NCI-H82 treated with DMSO at 0.1 percent for 48 hours (cell line): ENCODE measurements around the gene RNF175.

Source experiments
- DNase-seq: peaks from one replicate; lab custom pipeline; 2025; ENCODE audit not compliant: unreplicated experiment; lab: John Stamatoyannopoulos, UW

Gene RNF175

DNA sequence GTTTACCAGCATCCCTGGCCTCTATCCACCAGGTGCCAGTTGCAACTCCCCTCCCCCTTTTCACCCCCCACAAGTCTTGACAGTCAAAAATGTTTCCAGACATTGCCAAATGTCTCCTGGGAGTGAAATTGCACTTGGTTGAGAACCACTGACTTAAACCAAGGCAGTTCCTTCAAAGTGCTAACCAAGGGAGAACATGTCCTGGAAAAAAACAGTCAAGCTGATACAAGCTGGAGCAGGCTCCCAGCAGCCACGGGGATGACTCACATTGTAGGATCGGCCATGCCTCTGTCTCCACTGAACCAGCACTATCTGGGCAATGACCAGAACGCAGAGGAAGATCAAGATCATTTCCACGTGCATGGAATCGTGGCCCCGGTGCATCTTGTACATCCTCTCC lies 11.4 kb downstream of the RNF175 start:
- no peak for DNase-seq

DNA sequence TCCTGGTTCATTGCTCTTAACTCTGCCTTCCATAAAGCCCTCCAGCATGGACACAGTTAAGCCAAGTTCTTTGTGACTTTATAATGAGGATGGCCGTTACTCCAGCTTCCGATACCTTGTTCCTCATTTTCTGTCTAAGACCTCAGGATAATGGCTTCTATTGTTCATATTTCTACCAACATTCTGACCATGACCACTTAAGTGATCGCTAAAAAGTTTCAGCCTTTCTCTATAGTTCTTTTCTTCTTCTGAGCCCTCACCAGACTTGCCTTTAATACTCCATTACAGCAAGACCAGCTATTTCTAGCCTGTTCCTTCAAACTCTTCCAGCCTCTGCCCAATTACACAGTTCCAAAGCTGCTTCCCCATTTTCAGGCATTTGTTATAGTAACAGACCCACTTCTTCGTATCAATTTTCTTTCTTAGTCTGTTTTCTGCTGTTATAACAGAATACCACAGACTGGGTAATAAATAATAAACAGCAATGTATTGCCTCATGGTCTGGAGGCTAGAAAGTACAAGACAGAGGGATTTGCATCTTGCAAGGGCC lies 12.3 kb downstream of the RNF175 start:
- DNase-seq: no peak

DNA sequence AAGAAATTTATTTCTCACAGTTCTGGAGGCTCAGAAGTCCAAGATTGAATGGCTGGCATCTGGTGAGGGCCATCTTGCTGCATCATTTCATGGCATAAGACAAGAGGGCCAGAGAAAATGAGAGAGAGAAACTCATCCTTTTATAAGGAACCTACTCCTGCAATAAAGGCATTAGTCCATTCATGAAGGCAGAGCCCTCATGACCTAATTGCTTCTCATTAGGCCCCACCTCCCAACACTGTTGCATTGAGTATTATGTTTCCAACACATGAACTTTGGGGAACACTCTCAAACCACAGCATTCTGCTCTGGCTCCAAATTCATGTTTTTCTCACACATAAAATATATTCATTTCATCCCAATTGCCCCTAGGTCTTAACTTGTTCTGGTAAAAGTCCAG lies 14.2 kb downstream of the RNF175 start:
- DNase-seq: no peak

DNA sequence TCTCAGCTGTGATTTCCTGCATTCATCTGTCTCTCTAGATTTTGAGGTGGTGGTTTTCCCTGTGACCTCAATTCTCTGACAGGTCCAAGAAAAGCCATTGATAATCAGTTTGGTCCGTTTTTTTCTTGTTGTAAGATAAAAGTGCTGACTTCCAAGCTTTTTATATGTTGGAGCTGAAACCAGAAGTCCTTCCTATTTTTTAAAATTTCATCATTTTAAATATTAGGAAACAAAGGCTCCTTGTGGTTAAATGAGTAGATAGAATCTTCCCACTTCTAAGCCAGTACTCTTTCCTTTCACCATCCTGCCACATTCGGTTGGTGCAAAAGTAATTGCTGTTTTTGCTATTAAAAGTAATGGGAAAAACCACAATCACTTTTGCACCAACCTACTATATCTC lies 18.3 kb downstream of the RNF175 start:
- no peak for DNase-seq

DNA sequence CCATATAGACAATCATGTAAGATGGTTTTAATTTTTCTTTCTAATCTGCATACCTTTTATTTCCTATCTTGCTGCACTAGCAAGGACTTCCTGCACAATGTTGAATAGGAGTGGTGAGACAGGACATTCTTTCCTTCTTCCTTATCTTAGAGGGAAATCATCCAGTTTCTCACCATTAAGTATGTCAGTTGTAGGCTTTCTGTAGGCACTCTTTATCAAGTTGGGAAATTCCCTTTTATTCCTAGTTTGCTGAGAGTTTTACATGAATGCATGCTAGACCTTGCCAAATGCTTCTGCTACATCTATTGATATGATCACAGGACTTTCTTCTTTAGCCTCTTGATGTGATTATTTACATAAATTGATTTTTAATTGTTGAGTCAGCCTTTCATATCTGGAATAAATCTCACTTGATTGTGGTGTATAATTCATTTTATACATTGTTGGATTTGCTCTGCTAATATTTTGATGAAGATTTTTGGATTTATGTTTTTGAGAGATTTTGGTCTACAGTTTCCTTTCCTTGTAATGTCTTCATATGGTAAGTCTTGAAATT lies 23.8 kb downstream of the RNF175 start:
- no peak for DNase-seq

DNA sequence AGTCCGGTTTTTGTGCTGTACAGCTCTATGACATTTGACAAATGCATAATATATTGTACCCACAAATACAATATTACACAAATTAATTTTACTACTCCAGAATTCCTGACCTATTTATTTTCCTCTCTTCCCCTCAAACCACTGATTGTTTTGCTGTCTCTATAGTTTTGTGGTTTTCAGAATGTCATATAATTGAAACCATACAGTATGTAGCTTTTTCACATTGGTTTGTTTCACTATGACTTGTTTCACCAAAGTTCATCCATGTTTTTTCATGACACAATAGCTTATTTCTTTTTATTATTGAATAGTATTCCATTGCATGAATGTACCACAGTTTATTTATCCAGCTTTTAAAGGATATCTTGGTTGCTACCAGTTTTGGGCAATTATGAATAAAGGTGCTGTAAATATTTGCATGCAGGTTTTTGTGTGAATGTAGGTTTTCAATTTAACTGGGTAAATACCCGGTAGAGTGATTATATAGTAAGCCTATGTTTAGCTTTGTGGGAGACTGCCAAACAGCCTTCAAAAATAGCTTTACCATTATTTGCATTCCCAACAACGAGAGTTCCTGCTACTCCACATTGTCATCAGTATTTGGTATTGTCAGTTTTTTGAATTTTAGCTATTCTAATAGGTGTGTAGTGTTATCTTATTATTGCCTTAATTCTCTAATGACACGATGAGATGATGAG lies 25.9 kb downstream of the RNF175 start:
- no peak for DNase-seq

DNA sequence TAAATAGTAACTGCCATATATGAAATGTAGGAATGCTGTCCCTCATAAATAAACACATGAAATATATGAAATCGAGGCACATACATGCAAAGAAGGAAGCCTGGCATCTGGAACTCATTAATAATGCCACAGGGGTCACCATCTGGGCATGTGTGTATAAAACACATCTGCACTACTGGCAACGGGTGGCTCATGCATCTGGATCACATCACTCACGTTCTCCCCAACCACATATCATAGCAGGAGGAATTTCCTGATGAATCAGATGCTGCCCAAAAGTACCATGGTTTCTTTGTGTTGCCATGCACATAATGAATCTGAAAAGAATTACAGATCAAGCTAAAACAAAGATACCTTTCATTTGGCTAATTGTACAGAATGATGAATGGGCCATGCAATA lies 28.6 kb downstream of the RNF175 start:
- no peak for DNase-seq

DNA sequence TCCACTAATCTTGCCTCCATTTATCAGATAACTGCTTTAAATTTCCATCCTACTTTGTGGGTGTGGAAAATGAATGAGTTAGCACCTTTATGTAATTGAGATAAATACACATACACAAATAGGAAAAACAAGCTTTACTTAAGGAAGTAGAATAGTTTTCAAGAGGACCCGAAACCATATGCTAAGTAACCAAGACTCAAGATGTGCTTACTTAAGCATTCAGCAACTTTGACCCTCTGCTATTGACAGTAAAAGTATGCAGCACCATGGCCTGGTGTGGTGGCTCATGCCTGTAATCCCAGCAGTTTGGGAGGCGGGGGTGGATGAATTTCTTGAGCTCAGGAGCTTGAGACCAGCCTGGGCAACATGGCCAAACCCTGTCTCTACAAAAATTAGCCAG lies 29.9 kb downstream of the RNF175 start:
- DNase-seq: no peak

DNA sequence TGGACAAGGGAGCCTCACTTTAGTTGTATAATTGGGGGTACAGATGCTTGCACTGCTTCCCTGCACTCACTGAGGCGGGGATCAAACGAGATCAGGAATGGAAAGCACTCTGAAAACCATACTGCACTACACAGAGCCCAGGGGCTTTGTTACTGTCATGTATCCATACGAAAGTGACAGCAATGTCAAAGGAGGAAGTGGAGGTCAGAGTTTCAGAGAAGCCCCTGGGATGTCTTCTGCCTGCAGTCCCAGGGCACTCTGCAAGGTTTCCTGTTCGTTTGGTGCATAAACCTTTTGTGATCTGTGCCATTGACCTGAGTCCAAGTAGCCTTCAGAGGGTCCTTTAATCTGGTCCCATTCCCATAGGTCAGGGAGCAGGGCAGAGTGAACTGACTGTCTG lies 31.2 kb downstream of the RNF175 start:
- DNase-seq: no peak

DNA sequence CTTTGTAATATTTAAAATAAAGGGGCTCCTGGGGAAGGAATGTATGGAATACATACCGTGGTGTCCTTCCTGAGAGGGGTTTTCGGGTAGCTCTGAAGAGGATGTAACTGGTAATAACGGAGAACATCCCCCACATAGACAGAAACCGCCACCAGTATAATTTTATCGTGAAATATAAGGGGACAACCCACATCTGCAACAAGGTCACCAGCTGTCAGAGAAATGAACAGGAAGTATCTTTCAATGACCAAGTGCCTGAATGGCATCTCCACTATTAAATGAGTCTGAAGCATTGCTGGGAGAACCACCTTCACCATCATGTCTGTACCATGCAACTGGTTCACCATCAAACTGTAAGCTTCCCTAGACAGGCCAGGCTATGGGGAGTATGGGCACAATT lies 31.7 kb downstream of the RNF175 start:
- DNase-seq: no peak

DNA sequence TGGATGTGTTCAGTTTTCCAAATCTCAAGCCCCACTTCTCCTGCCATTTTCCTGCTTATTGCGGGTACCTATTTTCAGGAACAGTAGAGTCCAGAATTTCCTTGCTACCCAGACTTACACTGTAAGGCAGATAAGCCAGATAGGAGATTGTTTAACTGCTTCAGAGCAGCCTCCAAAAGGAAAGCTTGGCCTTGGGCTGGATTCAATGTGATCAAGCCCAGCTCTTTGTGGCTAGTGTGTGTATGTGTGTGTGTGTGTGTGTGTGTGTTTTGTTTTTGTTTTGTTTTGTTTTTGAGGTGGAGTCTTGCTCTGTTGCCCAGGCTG lies 34.0 kb downstream of the RNF175 start:
- no peak for DNase-seq

DNA sequence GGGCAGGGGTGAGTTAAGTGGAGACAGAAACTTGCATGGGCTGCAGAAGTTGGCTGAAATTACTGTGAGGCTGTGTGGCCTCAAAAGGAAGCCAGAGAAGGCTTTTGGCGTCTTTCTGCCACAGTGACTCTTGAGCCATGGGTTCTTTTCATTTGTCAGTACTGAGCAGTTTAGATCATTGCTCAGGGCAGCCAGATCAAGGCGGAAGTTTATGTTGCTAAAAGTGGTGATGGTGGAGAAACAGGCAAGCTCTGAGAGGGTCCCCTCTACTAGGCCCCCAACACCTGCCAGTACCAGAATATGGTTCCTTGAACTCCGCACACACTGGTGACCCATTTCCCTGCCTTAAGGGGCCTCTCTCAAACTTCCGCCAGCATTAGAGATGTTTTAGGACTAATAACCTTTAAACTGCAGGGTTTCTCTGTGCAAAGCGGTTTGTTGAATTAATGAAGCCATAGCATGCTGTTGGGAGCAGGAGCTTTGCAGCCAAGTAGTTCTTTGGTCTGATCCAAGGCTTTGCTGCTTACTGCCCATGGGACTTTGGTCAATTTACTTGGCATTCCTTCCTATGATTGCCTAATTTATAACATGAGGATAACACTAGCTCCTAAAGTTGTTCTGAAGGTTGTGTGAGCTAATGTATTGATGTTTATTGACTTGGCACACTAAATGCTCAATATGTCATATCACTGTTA lies 34.5 kb downstream of the RNF175 start:
- DNase-seq: no peak

DNA sequence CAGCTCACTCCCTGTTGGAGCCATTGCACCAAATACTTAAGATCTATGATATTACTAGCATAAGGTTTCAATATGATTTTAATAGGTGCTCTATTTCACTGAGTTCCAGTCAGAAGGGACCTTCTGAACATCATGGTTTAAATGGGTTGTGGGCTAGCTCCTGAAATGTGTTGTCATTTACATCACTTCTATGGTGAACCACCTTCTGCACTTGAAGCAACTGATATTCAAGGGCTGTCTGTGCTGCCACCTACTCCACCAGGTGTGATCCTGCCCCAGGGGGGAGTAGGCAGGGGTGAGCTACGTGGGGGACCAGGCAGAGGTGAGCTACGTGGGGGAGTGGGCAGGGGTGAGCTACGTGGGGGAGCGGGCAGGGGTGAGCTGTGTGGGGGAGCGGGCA lies 35.2 kb downstream of the RNF175 start:
- no peak for DNase-seq

DNA sequence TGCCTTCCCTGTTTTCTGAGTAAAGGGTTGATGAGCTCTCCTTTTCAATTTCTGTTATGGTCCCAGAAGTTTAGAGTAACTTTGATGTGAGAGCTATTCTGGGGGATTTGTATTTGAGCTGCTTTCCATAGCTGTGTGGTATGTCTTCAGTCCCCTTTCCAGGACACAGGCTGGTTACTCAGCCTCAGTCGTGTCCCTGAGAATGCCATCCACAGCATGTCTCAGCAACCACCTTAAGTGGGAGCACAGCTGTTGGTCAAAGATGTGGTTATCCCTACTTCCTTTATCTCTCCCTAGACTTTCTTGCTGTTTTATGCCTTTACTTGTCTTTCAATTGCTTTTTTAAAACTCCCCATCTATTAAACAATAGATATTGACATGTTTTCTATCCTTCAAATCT lies 37.8 kb downstream of the RNF175 start:
- no peak for DNase-seq

DNA sequence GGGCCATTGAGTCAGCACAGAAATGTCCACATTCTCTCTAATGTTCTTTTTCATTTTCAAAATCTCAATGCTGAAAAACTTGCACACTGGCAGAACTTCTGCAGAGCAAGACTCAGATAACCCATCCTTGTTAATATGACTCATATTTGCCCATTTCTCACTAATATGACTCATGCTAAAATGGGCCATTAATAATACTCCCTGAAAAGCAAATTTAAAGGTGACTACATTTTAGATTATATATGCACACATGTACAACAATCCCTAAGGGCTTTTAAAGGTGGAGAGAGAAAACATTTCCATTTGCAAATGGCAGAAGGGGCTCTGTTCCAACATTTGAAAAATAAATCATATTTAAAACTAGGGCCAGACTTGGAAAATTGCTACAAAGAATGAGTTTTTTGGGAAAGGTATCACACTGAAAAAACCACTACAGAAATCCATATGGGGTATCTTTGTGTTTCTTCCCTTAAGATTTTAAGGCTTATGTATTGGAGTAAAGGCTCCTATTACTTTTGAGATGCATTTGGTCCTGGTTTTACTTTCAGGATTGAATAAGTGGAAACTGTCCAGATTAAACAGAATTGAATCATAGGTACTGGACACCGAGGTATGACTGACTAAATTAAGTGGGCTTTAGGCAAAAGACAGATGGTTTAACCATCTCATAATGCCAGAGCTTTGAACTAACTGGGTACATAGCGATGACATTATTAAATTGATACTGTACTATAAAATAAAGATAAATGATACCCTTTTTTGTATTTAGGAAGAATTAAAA lies 45.8 kb downstream of the RNF175 start:
- DNase-seq: no peak

DNA sequence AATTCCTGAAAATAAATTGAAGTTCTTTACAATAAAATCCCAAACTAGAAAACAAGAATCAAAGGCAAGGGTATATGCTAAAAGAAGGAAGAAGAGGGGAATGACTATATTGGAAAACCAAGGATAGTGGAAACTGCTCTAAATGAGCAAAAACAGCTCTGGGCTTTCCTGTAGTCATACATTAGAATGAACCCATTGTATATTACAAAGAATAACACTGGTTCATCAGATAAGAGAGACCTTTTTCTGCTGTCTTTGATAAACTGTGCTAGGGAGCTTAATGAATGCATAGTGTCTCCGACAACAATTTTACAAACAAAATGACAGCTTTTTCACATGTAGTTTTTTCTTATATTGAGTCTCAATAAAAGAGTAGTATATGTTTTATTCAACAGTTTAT lies 49.1 kb downstream of the RNF175 start:
- no peak for DNase-seq

DNA sequence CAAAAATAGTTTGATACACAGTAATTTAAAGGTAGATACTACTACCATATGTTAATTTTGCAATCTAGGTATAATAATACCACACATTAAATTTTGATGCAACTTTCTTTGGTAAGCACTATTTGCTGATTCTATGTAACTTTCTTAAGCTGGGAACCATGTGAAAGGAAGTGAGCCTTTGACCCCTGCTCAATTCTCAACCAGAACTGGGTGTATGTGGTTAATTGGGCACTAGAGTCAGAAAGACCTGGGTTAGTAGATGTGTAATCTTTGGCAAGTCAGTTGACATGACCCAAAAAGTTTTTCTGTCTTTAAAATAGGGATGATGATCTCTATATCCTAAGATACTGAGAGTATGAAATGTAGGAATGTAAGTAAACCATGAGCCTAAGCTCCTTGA lies 53.3 kb downstream of the RNF175 start:
- no peak for DNase-seq

DNA sequence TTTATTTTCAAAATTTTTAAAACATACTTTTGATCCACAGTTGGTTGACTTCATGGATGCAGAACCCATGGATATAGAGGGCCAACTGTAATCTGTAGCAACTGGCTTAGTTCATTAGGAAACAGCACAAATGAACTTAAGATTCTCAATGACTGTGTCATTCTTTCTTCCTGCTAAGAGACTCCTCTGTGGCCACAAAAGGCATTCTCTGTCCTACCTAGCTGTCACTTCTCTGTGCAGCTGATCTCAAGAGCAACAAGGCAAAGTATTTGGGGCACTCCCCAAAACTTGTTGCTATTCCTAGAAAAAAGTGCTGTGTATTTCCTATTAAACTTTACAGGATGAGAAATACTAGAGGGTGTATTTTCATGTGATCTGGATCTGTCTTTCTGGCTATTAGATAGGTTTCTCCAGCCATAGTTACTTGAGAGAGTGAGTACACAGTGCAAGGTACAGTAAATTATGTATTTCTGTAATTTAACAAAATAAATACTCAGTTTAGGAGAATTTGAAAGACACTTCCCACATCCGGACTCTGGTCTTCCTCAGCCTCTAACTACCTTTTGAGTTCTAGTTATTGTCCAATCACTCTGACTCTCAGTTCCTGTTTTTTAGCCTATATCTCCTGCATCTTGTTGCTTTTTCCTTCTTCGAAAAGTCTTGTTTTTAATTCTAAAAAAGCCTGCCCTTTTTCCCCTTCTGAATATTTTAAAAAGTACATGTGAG lies 53.9 kb downstream of the RNF175 start:
- no peak for DNase-seq

DNA sequence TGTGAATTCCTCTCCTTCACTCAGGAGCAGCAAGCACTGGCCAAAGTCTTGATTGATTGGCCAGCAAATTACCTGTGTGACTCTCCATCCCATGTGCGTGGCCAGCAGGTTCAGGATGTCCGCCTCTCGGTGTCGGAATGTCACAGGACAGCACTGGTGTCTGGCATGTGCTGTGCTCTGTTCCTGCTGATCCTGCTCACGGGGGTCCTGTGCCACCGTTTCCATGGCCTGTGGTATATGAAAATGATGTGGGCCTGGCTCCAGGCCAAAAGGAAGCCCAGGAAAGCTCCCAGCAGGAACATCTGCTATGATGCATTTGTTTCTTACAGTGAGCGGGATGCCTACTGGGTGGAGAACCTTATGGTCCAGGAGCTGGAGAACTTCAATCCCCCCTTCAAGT lies 55.3 kb downstream of the RNF175 start:
- DNase-seq: no peak

DNA sequence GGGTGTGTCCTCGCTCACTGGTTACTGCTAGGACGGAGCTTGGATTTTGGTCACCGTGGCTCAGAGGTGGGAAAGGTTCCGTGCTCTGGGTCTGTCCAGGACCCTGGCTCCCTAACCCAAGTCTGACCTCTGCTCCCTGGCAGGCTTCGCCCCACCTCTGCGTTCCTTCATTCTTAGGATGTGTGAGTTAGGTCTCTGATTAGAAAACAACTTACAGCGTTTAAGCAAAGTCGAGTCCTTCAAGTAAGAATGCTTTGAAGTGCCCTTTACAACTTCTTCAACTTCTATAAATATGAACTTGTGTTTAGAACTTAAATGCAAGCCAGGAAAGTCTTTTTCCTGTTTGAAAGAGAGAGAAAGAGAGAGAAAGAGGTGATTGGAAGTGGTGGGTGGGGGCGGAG lies 74.9 kb downstream of the RNF175 start:
- DNase-seq: no peak
